Measurements from ENCODE around the gene SF3B4.
"Not testable (repeated sequence)": the region's sequence is repeated elsewhere in the genome, so short reads cannot be mapped to it uniquely, and the experiment has no call there.

SF3B4 gene, protein sequence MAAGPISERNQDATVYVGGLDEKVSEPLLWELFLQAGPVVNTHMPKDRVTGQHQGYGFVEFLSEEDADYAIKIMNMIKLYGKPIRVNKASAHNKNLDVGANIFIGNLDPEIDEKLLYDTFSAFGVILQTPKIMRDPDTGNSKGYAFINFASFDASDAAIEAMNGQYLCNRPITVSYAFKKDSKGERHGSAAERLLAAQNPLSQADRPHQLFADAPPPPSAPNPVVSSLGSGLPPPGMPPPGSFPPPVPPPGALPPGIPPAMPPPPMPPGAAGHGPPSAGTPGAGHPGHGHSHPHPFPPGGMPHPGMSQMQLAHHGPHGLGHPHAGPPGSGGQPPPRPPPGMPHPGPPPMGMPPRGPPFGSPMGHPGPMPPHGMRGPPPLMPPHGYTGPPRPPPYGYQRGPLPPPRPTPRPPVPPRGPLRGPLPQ

DNA sequence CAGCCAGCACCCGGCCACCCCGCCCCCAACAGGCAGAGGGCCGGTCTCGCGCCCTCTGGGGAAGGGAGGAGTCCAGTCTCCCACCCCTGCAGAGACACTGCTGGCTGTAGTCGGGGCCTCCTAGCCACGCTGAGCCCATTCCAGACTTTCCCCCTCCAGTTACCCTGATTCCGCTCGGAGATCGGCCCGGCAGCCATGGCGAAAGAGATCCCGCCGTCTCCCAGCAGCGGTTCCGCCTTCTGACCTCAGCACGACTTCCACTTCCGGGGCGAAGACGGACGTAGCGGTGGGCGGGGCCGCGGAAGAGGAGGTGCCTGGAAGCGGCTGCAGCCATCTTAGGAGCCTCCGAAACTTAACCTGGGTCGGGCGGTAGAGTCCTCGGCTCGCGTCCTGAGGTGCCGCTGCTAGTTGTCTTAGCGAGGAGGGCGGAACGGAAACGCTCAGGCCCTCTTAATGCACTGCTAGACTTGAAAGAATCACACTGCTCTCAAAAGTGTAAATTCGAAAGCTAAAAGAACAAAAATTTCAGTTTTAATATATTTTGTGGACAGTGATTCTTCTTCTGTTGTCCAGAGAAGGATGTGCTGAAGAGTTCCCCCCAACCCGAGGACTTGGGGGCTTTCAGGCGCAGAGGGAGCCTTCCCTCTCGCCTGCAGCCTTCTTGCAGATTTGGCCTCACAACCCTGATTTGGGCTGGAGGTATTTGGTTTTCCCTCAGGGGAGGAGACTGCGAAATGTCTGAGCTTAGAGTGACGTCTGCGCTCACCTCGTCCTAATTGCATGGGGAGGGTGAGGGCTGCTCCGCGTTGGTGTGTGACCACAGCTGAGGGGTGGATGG is at the start of gene SF3B4:
Gene SF3B4, minus strand, starts transcription at position 241 of the 838 bp plus-strand sequence. Its CDS starts 44 bp downstream, at position 197.
- peak; percentile 95 for DNase-seq (ENCODE audit: low spot score)

- DNase-seq (ENCODE audit: low spot score): no peak
Observed at GRCh38 chr1:149977345-149977744, 49.7 kb upstream of the SF3B4 start.

- no peak for DNase-seq (ENCODE audit: low spot score)
Observed at GRCh38 chr1:149972547-149972946, 44.9 kb upstream of the SF3B4 start.

DNA sequence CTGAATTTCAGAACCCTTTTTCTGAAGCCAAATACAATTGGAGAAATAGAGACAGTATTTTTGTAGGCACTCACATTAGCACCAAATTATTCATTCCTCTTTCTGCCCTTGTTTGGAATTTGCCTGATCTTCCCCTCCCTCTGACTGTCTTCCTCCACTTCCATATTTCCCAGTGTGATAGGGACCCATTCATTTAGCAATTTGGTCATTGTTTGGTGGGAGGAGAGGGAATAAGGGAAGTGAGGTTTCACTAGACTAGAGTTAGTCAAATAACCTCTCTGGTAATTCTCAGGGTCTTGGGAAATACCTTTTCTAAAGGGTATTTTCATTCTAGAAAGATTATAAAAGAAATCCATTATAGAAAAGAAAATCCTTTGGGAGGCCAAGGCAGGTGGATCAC is 40.0 kb upstream of the SF3B4 start:
- no peak for DNase-seq (ENCODE audit: low spot score)

DNA sequence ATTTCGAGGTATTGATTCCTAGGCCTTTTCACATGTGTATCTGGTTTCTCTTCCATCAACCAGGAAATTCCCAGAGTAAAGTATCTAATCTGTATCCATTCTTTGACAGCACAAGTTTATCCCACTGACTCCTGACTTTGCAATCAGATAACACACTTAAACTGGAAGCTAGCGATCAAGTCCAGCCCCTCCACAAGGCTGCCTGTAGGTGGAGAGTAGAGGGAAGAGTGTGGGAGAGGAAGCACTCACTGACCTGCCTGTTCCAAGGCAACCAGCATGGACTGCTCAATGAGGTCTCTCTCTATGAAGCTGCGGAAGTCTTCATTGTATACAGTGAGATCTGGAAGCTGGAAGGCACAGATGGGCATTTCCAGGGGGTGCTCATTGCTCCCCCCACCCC is 39.4 kb upstream of the SF3B4 start:
- DNase-seq (ENCODE audit: low spot score): no peak

- no peak for DNase-seq (ENCODE audit: low spot score)
Observed at GRCh38 chr1:149966405-149966804, 38.8 kb upstream of the SF3B4 start.

GRCh38 chr1:149965440-149965839 is 37.8 kb upstream of the SF3B4 start:
- DNase-seq (ENCODE audit: low spot score): no peak

- DNase-seq (ENCODE audit: low spot score): no peak
Observed at GRCh38 chr1:149963358-149963757, 35.8 kb upstream of the SF3B4 start.

DNA sequence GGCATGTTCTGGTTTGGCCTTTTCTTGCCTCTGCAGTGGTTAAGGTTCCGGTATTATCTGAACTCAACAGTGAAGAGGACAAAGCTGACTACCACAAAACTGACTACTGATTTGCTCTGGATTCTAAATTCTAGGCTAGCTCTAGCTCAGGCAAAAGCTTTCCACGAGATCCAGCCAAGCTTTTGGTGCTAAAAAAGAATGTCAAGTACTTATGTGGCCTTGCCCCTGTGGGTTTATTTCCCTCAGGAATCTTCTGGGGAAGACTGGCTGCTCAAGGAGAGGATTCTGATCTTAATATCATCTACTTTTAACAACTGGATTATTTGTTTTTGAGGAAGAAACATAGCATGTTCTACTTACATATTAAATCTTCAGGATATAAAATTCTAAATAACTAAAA is 35.1 kb upstream of the SF3B4 start:
- no peak for DNase-seq (ENCODE audit: low spot score)

DNA sequence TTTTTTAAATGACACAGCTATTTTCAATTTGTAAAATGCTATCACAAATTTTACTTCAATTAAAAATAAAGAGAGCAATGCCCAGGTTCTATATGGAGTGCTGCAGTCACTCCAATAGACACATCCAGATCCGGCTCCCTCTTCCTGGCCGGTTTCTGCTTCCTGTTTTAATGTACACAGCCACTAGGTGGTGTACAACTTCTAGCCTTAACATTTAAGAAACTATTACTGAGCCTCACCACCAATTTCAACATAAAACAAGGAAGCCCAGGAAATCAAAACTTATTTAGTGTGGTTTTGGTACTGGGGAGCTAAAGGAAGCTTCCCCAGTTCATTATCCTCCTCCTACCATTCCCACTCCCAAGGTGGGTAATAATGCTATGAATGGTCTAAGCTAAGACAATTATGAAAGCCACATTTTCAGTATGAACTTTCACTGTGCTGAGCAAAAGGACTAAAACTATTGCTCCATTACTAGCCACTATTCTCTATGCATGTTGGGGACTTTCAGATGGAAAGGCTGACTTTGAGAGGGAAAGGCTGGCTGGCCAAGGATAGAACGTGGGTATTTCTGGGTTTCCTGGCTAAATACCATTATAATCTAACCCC is 34.5 kb upstream of the SF3B4 start:
- DNase-seq (ENCODE audit: low spot score): peak; percentile 79

DNA sequence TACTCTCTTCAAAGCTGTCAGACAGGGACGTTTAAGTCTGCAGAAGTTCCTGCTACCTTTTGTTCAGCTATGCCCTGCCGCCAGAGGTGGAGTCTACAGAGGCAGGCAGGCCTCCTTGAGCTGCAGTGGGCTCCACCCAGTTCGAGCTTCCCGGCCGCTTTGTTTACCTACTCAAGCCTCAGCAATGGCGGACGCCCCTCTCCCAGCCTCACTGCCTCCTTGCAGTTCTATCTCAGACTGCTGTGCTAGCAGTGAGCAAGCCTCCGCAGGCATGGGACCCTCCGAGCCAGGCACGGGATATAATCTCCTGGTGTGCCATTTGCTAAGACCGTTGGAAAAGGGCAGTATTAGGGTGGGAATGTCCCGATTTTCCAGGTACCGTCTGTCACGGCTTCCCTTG is 29.9 kb upstream of the SF3B4 start:
- not testable (repeated sequence) for DNase-seq (ENCODE audit: low spot score)

DNA sequence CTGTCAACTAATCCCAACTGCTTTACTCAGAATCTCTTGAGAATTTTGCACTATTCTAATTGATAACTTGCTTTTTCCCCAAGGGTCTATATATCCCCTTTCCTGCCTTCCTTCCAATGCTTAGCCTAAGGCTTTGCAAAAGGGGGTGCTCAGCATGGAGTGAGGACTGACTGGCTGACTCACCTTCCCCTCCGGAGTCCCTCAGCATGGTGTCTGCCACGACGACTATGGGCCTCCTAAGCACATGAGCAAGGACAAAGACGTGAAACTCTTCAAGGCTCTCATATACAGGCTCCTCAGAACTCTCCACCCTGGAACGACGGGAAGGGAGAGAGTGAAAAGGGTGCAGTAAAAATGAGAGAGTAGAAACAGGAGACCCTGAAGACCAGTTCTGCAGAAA is 22.3 kb upstream of the SF3B4 start:
- no peak for DNase-seq (ENCODE audit: low spot score)

DNA sequence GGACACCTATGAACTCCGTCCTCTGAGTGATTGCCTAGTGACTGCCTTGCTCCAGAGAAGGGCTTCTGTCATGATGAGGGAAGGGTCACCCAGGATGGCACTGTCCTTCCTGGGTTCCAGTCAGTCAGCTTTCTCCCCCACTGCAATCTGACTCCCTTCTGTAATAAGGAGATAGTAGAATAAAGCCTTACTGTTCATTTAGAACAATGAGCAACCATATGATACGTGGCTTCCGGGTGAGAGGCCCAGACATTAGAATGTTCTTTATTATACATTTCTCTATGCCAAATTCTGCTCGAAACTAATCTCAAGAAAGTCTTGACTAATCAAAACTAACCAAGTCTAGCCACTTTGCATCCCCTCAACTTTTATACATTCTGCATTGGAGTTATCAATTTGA is 17.6 kb upstream of the SF3B4 start:
- no peak for DNase-seq (ENCODE audit: low spot score)

DNA sequence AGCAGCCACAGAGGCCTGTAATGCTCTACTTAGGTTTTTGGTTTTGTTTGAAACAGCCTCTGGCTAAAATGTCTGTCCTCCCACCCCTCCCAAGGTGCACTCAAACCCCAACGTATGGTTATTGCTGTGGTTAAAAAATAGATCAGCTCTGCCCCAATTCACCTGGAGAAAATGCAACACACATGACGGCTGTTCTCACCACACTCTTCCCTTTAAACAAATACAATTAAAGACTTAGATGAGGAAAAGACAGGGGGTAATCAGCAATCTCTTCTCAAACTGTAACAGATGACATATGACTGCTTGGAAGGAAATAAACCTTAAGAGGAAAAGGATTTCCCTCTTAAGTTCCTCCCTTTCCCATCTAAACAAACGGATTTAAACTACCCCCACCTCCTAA is 15.3 kb upstream of the SF3B4 start:
- DNase-seq (ENCODE audit: low spot score): no peak

DNA sequence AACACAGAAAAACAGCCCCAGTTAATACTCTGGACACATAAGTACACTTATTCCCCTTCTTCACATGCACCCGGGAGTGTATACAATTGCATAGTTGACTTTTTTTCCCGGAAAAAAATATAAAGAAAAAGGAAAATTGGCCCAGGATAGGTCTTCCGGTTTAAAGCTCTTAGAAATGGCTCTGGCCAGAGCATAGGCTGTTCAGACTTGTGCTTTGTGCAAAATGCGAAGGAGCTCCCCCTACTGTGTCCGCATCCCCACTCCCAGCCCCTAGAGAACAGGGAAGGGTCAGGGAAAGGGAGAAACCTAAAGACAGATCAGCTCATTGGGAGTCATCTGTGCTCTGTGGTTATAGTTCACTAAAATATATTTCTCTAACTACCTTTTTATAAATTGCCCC is 14.6 kb upstream of the SF3B4 start:
- DNase-seq (ENCODE audit: low spot score): no peak

GRCh38 chr1:149940427-149940826 is 12.8 kb upstream of the SF3B4 start:
- DNase-seq (ENCODE audit: low spot score): no peak

DNA sequence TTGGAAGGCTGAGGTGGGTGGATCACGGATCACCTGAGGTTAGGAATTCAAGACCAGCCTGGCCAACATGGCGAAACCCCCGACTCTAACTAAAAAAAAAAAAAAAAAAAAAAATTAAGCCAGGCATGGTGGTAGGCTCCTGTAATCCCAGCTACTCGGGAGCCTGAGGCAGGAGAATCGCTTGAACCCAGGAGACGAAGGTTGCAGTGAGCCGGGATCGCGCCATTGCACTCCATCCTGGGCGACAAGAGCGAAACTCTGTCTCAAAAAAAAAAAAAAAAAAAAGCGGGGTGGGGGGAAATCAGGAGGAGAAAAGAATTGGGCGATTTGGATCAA is 11.0 kb upstream of the SF3B4 start:
- not testable (repeated sequence) for DNase-seq (ENCODE audit: low spot score)

GRCh38 chr1:149937759-149938158 is 10.2 kb upstream of the SF3B4 start:
- DNase-seq (ENCODE audit: low spot score): no peak

GRCh38 chr1:149936992-149937705 is 9.5 kb upstream of the SF3B4 start:
- DNase-seq (ENCODE audit: low spot score): peak; percentile 89

- DNase-seq (ENCODE audit: low spot score): peak; percentile 53
Observed at GRCh38 chr1:149936170-149936991, 8.8 kb upstream of the SF3B4 start, which contains the start of gene MTMR11. TSS of gene MTMR11 (minus strand) at chr1:149936879. CDS start at chr1:149936647, 232 bp downstream.

- DNase-seq (ENCODE audit: low spot score): no peak
Observed at GRCh38 chr1:149934356-149934755, 6.8 kb upstream of the SF3B4 start.

All from kidney tubule cell (primary cell).